K562 (cell line): ENCODE results near the gene HOXB1. TPM values are rescaled to one million over a fixed set of nuclear protein-coding genes. Genes with fewer than 3 reads are reported as not detected.

ENCODE experiments used
- ASH1L ChIP-seq: fragments of 450-650 bp; IDR thresholded peaks from 2 replicates; pipeline ENCODE4 v1.6.1; 2018; ENCODE audit warnings: borderline replicate concordance, mild to moderate bottlenecking, low read depth; ENCODE audit not compliant: partially characterized antibody
- ATF4 ChIP-seq: fragments of 450-650 bp; formaldehyde crosslinking; IDR thresholded peaks from 2 replicates; pipeline ENCODE4 v1.4.0; 2022; ENCODE audit warnings: mild to moderate bottlenecking, moderate library complexity
- BHLHE40 ChIP-seq: IDR thresholded peaks from 2 replicates; pipeline ENCODE4 v1.6.1; 2011; ENCODE audit warnings: low read length, improper control_type of control experiment
- CEBPB ChIP-seq: fragments of 450-650 bp; IDR thresholded peaks from 2 replicates; pipeline ENCODE4 v1.6.1; 2016; ENCODE audit warnings: missing genetic modification characterization, missing compliant biosample characterization
- MCM5 ChIP-seq: fragments of 450-650 bp; IDR thresholded peaks from 2 replicates; pipeline ENCODE4 v1.6.1; 2016; ENCODE audit warnings: low read depth
- MEF2D ChIP-seq: conservative IDR thresholded peaks from 2 replicates; pipeline ENCODE4 v1.6.1; 2016; ENCODE audit warnings: low read depth, missing genetic modification characterization, missing compliant biosample characterization
- NR2F6 ChIP-seq: fragments of 450-650 bp; formaldehyde crosslinking; IDR thresholded peaks from 2 replicates; pipeline ENCODE4 v1.4.0; 2020; ENCODE audit warnings: mild to moderate bottlenecking
- NR3C1 ChIP-seq: sonication (generic); formaldehyde crosslinking; IDR thresholded peaks from 2 replicates; pipeline ENCODE4 v1.8.1; 2022; ENCODE audit warnings: missing genetic modification reagents
- POLR2G ChIP-seq: fragments of 200-400 bp; formaldehyde crosslinking; IDR thresholded peaks from 2 replicates; pipeline ENCODE4 v1.6.1; 2017; ENCODE audit warnings: low read depth, mild to moderate bottlenecking, antibody characterized with exemption, low read length, moderate library complexity
- ZNF174 ChIP-seq: fragments of 250-450 bp; sonication (Bioruptor Pico); IDR thresholded peaks from 2 replicates; pipeline ENCODE4 v1.4.0; 2020; ENCODE audit warnings: mild to moderate bottlenecking
- ZNF780A ChIP-seq: fragments of 250-450 bp; sonication (Bioruptor Pico); IDR thresholded peaks from 2 replicates; pipeline ENCODE4 v1.5.0; 2021; ENCODE audit warnings: mild to moderate bottlenecking
- polyA plus RNA-seq, 8 experiments: library from polyadenylated mRNA; depleted of rRNA in 4 of 8; stranded (reverse) in 5 of 8; unstranded in 3 of 8; fragments of >200 nt; fragmentation: Nextera tagmentation in 2 of 8; fragmentation: Illumina TruSeq in 1 of 8; extraction: Ambion mirVana in 2 of 8; extraction: Trizol in 1 of 8; gene quantifications; 2 replicates each; pipeline versions ENCODE4 v1.2.1 to v1.2.3, GENCODE V29; 2011 to 2014; ENCODE audit warnings: inconsistent platforms in 1 of 8, missing spikeins in 1 of 8
- total RNA-seq, 7 experiments: library from RNA; depleted of rRNA in 6 of 7; stranded (reverse); fragments of >200 nt in 6 of 7; fragmentation: Illumina TruSeq in 2 of 7; extraction: Trizol in 2 of 7; gene quantifications; 2 replicates each; pipeline versions ENCODE4 v1.2.1 to v1.2.3, GENCODE V29; 2011 to 2021; ENCODE audit warnings: low replicate concordance in 1 of 7
- TF ChIP-seq, protein P1 (sequence below): fragments of 450-650 bp; IDR thresholded peaks from 2 replicates; pipeline ENCODE4 v1.6.1; 2016; ENCODE audit warnings: mild to moderate bottlenecking, moderate library complexity
- TF ChIP-seq, protein P2 (sequence below): fragments of 250-450 bp; sonication (Bioruptor Pico); IDR thresholded peaks from 2 replicates; pipeline ENCODE4 v1.4.0; 2020; ENCODE audit warnings: mild to moderate bottlenecking, moderate library complexity

HOXB1 gene
- total and polyA plus RNA-seq, 9 of the 15 experiments (the other 6 are each of a cell fraction or from before 2014, with no cell fraction given), result 0.04 TPM; not detected in 8

GRCh38 chr17:48578616-48579470 is 48.0 kb upstream of the HOXB1 start (continued):
- TF ChIP-seq MEF2D (tag) (no peak), ATF4 (CRISPR knock-in tag) (0 out of 2 replicates have a peak, but pooled peaks have one; percentile 22), BHLHE40 (no peak), POLR2G (peak; percentile 53), NR3C1 (CRISPR knock-in tag) (no peak), NR2F6 (0 out of 2 replicates have a peak, but pooled peaks have one; percentile 19), CEBPB (tag) (no peak), ZNF174 (CRISPR knock-in tag) (no peak), MCM5 (no peak), ASH1L (no peak), ZNF780A (CRISPR knock-in tag) (peak; percentile 64; the same call in 1 of the 2 replicates)
- TF ChIP-seq, protein P1, sequence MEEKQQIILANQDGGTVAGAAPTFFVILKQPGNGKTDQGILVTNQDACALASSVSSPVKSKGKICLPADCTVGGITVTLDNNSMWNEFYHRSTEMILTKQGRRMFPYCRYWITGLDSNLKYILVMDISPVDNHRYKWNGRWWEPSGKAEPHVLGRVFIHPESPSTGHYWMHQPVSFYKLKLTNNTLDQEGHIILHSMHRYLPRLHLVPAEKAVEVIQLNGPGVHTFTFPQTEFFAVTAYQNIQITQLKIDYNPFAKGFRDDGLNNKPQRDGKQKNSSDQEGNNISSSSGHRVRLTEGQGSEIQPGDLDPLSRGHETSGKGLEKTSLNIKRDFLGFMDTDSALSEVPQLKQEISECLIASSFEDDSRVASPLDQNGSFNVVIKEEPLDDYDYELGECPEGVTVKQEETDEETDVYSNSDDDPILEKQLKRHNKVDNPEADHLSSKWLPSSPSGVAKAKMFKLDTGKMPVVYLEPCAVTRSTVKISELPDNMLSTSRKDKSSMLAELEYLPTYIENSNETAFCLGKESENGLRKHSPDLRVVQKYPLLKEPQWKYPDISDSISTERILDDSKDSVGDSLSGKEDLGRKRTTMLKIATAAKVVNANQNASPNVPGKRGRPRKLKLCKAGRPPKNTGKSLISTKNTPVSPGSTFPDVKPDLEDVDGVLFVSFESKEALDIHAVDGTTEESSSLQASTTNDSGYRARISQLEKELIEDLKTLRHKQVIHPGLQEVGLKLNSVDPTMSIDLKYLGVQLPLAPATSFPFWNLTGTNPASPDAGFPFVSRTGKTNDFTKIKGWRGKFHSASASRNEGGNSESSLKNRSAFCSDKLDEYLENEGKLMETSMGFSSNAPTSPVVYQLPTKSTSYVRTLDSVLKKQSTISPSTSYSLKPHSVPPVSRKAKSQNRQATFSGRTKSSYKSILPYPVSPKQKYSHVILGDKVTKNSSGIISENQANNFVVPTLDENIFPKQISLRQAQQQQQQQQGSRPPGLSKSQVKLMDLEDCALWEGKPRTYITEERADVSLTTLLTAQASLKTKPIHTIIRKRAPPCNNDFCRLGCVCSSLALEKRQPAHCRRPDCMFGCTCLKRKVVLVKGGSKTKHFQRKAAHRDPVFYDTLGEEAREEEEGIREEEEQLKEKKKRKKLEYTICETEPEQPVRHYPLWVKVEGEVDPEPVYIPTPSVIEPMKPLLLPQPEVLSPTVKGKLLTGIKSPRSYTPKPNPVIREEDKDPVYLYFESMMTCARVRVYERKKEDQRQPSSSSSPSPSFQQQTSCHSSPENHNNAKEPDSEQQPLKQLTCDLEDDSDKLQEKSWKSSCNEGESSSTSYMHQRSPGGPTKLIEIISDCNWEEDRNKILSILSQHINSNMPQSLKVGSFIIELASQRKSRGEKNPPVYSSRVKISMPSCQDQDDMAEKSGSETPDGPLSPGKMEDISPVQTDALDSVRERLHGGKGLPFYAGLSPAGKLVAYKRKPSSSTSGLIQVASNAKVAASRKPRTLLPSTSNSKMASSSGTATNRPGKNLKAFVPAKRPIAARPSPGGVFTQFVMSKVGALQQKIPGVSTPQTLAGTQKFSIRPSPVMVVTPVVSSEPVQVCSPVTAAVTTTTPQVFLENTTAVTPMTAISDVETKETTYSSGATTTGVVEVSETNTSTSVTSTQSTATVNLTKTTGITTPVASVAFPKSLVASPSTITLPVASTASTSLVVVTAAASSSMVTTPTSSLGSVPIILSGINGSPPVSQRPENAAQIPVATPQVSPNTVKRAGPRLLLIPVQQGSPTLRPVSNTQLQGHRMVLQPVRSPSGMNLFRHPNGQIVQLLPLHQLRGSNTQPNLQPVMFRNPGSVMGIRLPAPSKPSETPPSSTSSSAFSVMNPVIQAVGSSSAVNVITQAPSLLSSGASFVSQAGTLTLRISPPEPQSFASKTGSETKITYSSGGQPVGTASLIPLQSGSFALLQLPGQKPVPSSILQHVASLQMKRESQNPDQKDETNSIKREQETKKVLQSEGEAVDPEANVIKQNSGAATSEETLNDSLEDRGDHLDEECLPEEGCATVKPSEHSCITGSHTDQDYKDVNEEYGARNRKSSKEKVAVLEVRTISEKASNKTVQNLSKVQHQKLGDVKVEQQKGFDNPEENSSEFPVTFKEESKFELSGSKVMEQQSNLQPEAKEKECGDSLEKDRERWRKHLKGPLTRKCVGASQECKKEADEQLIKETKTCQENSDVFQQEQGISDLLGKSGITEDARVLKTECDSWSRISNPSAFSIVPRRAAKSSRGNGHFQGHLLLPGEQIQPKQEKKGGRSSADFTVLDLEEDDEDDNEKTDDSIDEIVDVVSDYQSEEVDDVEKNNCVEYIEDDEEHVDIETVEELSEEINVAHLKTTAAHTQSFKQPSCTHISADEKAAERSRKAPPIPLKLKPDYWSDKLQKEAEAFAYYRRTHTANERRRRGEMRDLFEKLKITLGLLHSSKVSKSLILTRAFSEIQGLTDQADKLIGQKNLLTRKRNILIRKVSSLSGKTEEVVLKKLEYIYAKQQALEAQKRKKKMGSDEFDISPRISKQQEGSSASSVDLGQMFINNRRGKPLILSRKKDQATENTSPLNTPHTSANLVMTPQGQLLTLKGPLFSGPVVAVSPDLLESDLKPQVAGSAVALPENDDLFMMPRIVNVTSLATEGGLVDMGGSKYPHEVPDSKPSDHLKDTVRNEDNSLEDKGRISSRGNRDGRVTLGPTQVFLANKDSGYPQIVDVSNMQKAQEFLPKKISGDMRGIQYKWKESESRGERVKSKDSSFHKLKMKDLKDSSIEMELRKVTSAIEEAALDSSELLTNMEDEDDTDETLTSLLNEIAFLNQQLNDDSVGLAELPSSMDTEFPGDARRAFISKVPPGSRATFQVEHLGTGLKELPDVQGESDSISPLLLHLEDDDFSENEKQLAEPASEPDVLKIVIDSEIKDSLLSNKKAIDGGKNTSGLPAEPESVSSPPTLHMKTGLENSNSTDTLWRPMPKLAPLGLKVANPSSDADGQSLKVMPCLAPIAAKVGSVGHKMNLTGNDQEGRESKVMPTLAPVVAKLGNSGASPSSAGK, result no peak
- TF ChIP-seq, protein P2, sequence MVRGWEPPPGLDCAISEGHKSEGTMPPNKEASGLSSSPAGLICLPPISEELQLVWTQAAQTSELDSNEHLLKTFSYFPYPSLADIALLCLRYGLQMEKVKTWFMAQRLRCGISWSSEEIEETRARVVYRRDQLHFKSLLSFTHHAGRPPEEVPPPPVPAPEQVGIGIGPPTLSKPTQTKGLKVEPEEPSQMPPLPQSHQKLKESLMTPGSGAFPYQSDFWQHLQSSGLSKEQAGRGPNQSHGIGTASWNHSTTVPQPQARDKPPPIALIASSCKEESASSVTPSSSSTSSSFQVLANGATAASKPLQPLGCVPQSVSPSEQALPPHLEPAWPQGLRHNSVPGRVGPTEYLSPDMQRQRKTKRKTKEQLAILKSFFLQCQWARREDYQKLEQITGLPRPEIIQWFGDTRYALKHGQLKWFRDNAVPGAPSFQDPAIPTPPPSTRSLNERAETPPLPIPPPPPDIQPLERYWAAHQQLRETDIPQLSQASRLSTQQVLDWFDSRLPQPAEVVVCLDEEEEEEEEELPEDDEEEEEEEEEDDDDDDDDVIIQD, result 0 out of 2 replicates have a peak, but pooled peaks have one; percentile 24
